ENCODE results near the gene ARR3.

ARR3 gene

GRCh38 chrX:70254063-70254400 lies 14.1 kb upstream of the ARR3 start:
- POLR2A ChIA-PET (ENCODE audit: low non-redundant PET) = no interaction called here
- CTCF ChIA-PET = no interaction called here
- no peak for DNase-seq (ENCODE audit: low spot score)
- TF ChIP-seq CTCF (conservative IDR thresholded peaks at IDR 0.05; ENCODE audit: low read depth) = no peak
- H3K27ac ChIP-seq = no peak overlapping the region

GRCh38 chrX:70254909-70255308 lies 13.2 kb upstream of the ARR3 start:
- H3K27ac ChIP-seq = no peak overlapping the region
- no peak for DNase-seq (ENCODE audit: low spot score)
- POLR2A ChIA-PET (ENCODE audit: low non-redundant PET) = no interaction called here
- TF ChIP-seq CTCF (conservative IDR thresholded peaks at IDR 0.05; ENCODE audit: low read depth) = no peak
- CTCF ChIA-PET = no interaction called here

DNA sequence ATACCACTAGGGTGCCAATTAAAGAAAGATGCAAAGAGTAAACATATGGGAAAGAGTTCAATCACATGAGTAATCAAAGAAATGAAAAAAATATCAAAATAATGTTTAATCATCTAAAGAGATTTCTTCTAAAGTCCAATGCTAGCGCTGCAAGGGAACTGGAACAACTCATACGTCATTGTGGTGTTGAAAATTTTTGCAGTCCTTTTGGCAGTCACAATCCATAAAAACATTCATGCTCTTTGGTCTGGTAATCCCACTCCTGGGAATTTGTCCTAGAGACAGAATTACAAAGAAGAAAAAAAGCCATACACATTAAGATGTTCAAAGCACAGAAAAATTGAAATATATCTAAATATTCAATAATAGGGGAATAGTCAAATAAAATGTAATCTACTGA lies 12.7 kb upstream of the ARR3 start:
- no peak for DNase-seq (ENCODE audit: low spot score)
- no peak for TF ChIP-seq CTCF (conservative IDR thresholded peaks at IDR 0.05; ENCODE audit: low read depth)
- ChIA-PET POLR2A (ENCODE audit: low non-redundant PET) (no interaction called here), CTCF (no interaction called here)
- no peak overlapping the region for H3K27ac ChIP-seq

DNA sequence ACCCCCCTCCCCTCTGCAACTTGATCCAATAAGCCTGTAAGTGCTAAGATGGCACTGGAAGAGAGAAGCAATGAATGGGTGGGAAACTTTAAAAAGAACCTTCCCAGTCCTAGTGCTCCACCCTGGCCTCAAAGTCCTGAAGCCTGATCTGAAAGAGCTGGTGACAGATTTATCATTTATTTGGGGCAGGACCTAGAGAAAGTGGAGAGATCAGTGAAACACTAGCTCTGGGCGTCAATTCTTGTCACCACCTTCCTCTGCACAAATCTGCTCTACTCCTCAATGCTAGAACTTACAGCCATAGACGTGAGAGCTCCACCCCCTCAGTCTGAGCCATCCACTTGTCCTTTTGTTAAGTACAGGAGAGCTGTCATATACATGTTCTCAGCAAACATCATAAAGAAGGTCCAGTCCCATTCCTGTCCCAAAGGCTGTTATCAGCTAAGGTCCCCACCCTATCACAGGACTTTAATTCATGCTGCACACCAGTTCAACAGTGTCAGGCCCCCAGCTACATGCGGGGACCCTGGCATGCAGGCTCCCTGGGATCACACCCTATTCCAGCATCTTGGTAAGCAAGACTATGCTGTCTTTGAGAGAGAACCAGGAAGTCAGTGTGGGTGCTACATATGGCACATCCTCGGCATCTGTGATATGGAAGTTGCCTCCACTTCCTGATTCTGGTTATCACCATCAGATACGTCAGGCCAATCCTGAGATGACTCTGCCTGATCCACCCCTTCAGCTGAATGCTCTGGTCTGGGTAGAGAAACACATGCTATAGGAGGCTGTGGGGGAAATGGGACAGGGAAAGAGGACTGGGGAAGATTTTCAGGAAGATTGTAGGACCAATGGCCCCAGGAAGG lies 10.5 kb upstream of the ARR3 start:
- ChIA-PET POLR2A (ENCODE audit: low non-redundant PET) (no interaction called here), CTCF (no interaction called here)
- TF ChIP-seq CTCF (conservative IDR thresholded peaks at IDR 0.05; ENCODE audit: low read depth) = no peak
- DNase-seq (ENCODE audit: low spot score) = no peak
- no peak overlapping the region for H3K27ac ChIP-seq

- POLR2A ChIA-PET (ENCODE audit: low non-redundant PET) = no interaction called here
- no peak within 1 kb of the TSS for H3K27ac ChIP-seq
- CTCF ChIA-PET = no interaction called here
- TF ChIP-seq CTCF (conservative IDR thresholded peaks at IDR 0.05; ENCODE audit: low read depth) = no peak
- no peak for DNase-seq (ENCODE audit: low spot score)
Measured at GRCh38 chrX:70260104-70260503, 8.0 kb upstream of the ARR3 start, which contains the start of gene P2RY4. Gene P2RY4 (minus strand): TSS chrX:70260204. CDS start chrX:70259624, 580 bp downstream.

GRCh38 chrX:70262952-70263567 lies 5.1 kb upstream of the ARR3 start:
- DNase-seq (ENCODE audit: low spot score) = peak; percentile 40
- no peak overlapping the region for H3K27ac ChIP-seq
- ChIA-PET CTCF (interaction anchor here (0.6 to 1.6 kb wide), 3 partner anchors 17 to 66 kb away, joined by 3 to 7 read pairs (median 4); no protein-coding TSS in a partner anchor), POLR2A (ENCODE audit: low non-redundant PET) (no interaction called here)
- peak; percentile 49 for TF ChIP-seq CTCF (conservative IDR thresholded peaks at IDR 0.05; ENCODE audit: low read depth)
